ENCODE measurements around the gene MATCAP1. TPM values are rescaled to one million over a fixed set of nuclear protein-coding genes. Genes with fewer than 3 reads are reported as not detected.

MATCAP1 gene
- total and polyA plus RNA-seq, 2 of the 4 experiments (the other 2 are of a cell fraction), result 8.2 to 43.9 TPM

GRCh38 chr16:67184453-67184994 lies 761 bp upstream of the MATCAP1 start:
- TF ChIP-seq MAZ (IDR thresholded peaks at IDR 0.05; ENCODE audit: borderline replicate concordance, low read depth, low read length), result no peak
- peak overlapping the region; percentile 65 for H3K4me2 ChIP-seq (ENCODE audit: low read depth, low read length)
- WGBS, 2 experiments (ENCODE audit: extremely low coverage in 2 of 2, insufficient read length in 1 of 2), result 12% methylated on average over 42 of the region's 59 CpGs; no CpG with 5 or more reads in 1 of the 2 experiments
- no peak overlapping the region for H3K9ac ChIP-seq (ENCODE audit: low read depth, low read length)
- H2BK5ac ChIP-seq (ENCODE audit: low read depth, low read length, poor library complexity, severe bottlenecking), result peak overlapping the region; percentile 37
- no peak overlapping the region for H3K56ac ChIP-seq (ENCODE audit: extremely low read depth, insufficient read depth, low read length)
- intact Hi-C loops (cut with micrococcal nuclease) (loop anchor here (10.0 kb wide), 1 partner anchor 170 kb away; no protein-coding TSS in a partner anchor), dilution Hi-C loops (cut with HindIII; ENCODE audit: low sequenced_read_pairs, unreplicated experiment) (no loop called here), in situ Hi-C loops (cut with MboI; ENCODE audit: low sequenced_read_pairs) (no loop called here)
- H4K91ac ChIP-seq (ENCODE audit: insufficient read depth, low read depth, low read length), result no peak overlapping the region
- no peak overlapping the region for H4K5ac ChIP-seq (ENCODE audit: low read depth, low read length)
- no peak overlapping the region for H3K4ac ChIP-seq (ENCODE audit: low read depth, low read length)
- no peaks in the 10 kb centered on the region for H3K27me3 ChIP-seq (ENCODE audit: control insufficient read depth, insufficient read depth, low read length)
- peak overlapping the region; percentile 62 for H3K4me3 ChIP-seq (ENCODE audit: insufficient read depth, low read depth, low read length)
- CTCF ChIA-PET, result interaction anchor here (0.6 to 1.5 kb wide), 11 partner anchors 8 to 354 kb away, joined by 3 to 8 read pairs (median 4); partner anchors contain the start of genes B3GNT9, FHOD1, NAE1 and NOL3
- peaks cover 19 to 31% of the 10 kb centered on the region in 2 experiments for H3K79me1 ChIP-seq (ENCODE audit: low read depth in 1 of 2, low read length in 2 of 2)
- no peak overlapping the region for H2AK5ac ChIP-seq (ENCODE audit: low read depth, low read length)
- no peak overlapping the region for H2BK20ac ChIP-seq (ENCODE audit: low read depth, low read length)
- H3K14ac ChIP-seq (replicated peaks; ENCODE audit: low read depth, low read length), result no peak overlapping the region
- H3K18ac ChIP-seq (ENCODE audit: low read depth, low read length), result no peak overlapping the region
- no peak overlapping the region for H2BK120ac ChIP-seq (ENCODE audit: low read depth, low read length)
- H3K9me3 ChIP-seq (ENCODE audit: control insufficient read depth, insufficient read depth, low read length), result no peaks in the 10 kb centered on the region
- H3K4me1 ChIP-seq (ENCODE audit: control insufficient read depth, insufficient read depth, low read length), result peaks cover 11% of the 10 kb centered on the region
- no peak overlapping the region for H2AK9ac ChIP-seq (replicated peaks; ENCODE audit: low read depth, low read length, poor library complexity)
- H2AFZ ChIP-seq (replicated peaks; ENCODE audit: low read length, poor library complexity), result peak overlapping the region; percentile 97
- H2BK15ac ChIP-seq (ENCODE audit: low read depth, low read length), result no peak overlapping the region
- ATAC-seq (ENCODE audit: low read depth) (no peak), DNase-seq (no peak)
- no peaks in the 10 kb centered on the region; the same call in 1 of the 2 replicates for H3K36me3 ChIP-seq (ENCODE audit: control insufficient read depth, insufficient read depth, low read length)
- H4K20me1 ChIP-seq (ENCODE audit: insufficient read depth, low read length), result peaks cover 14% of the 10 kb centered on the region
- 0 out of 2 replicates have a peak overlapping the region, but pooled peaks have one; percentile 25 for H3K23ac ChIP-seq (ENCODE audit: low read depth, low read length)
- peaks cover 13% of the 10 kb centered on the region for H3K9me1 ChIP-seq (ENCODE audit: insufficient read depth, low read length)
- no peak overlapping the region for H4K8ac ChIP-seq (ENCODE audit: low read depth in 2 of 2, low read length in 2 of 2)
- BruUV-seq (replicated peaks), result no TSS peak
- POLR2A ChIA-PET (ENCODE audit: unreplicated experiment), result no interaction called here
- H3K27ac ChIP-seq (ENCODE audit: insufficient read depth, low read length), result no peak overlapping the region; the same call in 1 of the 2 replicates

All from IMR-90 (cell line).